HL-60 (cell line): ENCODE measurements around the gene ZNF579.

Experiments
- POLR2AphosphoS5 ChIP-seq: IDR thresholded peaks from 2 replicates; pipeline ENCODE4 v1.6.1; 2012; ENCODE audit warnings: low read depth
- TF ChIP-seq, protein P1 (sequence below): IDR thresholded peaks from one replicate; pipeline ENCODE4 v1.5.1; 2011; ENCODE audit warnings: low read length, control low read depth, inconsistent platforms; ENCODE audit not compliant: insufficient read depth

DNA sequence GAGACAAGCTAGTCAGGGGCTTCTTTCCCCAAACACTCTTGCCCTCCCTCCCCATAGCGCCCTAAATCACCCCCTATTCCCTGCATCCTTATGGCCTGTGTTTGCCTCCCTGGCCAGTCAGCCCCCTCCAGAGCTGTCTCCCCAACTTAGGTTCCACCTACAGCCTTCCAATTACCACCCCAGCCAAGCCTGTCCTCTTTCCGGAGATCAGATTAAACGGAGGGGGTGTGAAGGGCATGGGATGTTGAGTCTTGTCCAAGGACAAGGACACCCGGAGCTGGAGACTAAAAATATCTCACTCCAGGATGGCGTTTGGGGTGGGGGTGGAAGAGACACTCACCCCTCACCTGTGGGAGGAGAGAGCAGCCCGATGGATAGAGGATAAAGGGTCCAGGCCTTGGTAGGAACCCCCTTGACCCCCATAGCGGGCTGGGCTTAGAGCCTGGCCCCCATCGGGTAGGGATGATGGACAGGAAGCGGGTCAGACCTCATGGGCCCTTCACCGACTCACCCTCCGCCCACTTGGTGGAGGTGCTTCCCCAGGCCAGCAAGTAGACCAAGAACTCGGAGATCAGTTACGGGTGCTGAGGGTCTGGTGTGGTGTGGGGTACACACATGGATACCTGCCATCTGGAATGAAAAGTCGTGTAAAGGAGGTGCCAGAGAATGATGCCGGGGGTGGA lies 30.8 kb upstream of the ZNF579 start:
- TF ChIP-seq, protein P1, sequence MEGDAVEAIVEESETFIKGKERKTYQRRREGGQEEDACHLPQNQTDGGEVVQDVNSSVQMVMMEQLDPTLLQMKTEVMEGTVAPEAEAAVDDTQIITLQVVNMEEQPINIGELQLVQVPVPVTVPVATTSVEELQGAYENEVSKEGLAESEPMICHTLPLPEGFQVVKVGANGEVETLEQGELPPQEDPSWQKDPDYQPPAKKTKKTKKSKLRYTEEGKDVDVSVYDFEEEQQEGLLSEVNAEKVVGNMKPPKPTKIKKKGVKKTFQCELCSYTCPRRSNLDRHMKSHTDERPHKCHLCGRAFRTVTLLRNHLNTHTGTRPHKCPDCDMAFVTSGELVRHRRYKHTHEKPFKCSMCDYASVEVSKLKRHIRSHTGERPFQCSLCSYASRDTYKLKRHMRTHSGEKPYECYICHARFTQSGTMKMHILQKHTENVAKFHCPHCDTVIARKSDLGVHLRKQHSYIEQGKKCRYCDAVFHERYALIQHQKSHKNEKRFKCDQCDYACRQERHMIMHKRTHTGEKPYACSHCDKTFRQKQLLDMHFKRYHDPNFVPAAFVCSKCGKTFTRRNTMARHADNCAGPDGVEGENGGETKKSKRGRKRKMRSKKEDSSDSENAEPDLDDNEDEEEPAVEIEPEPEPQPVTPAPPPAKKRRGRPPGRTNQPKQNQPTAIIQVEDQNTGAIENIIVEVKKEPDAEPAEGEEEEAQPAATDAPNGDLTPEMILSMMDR = no peak
- no peak for TF ChIP-seq POLR2AphosphoS5
